HEK293T (cell line): Measurements from ENCODE around the gene NRXN2.

Source experiments
- CTCF ChIA-PET: fragments of 350-600 bp; formaldehyde crosslinking; extraction: SDS; loops from one replicate; lab custom pipeline; 2021; ENCODE audit warnings: antibody characterized with exemption, inconsistent platforms; lab: Yijun Ruan, JAX
- POLR2A ChIA-PET: fragments of 350-600 bp; formaldehyde crosslinking; extraction: SDS; loops from one replicate; lab custom pipeline; 2020; ENCODE audit warnings: antibody characterized with exemption, inconsistent platforms; lab: Yijun Ruan, JAX
- DNase-seq: peaks from one replicate; pipeline ENCODE4 v3.0.0; 2012; ENCODE audit warnings: mixed read lengths; ENCODE audit errors: extremely low spot score
- ARNT ChIP-seq: fragments of 450-650 bp; IDR thresholded peaks from 2 replicates; pipeline ENCODE4 v1.6.1; 2017; ENCODE audit warnings: mild to moderate bottlenecking
- BHLHE40 ChIP-seq: fragments of 450-650 bp; IDR thresholded peaks from 2 replicates; pipeline ENCODE4 v1.6.1; 2016; ENCODE audit warnings: mild to moderate bottlenecking, moderate library complexity, borderline replicate concordance
- ELF4 ChIP-seq: fragments of 450-650 bp; IDR thresholded peaks from 2 replicates; pipeline ENCODE4 v1.6.1; 2017; ENCODE audit warnings: antibody characterized with exemption
- FOXA1 ChIP-seq: fragments of 450-650 bp; IDR thresholded peaks from 2 replicates; pipeline ENCODE4 v1.6.1; 2016; ENCODE audit warnings: mild to moderate bottlenecking
- FOXK2 ChIP-seq: fragments of 450-650 bp; IDR thresholded peaks from 2 replicates; pipeline ENCODE4 v1.6.1; 2016; ENCODE audit warnings: mild to moderate bottlenecking
- FOXM1 ChIP-seq: fragments of 450-650 bp; IDR thresholded peaks from 2 replicates; pipeline ENCODE4 v1.6.1; 2017; ENCODE audit warnings: mild to moderate bottlenecking, borderline replicate concordance
- HDGF ChIP-seq: fragments of 450-650 bp; IDR thresholded peaks from 2 replicates; pipeline ENCODE4 v1.6.1; 2017; ENCODE audit warnings: antibody characterized with exemption, borderline replicate concordance
- L3MBTL2 ChIP-seq: fragments of 450-650 bp; conservative IDR thresholded peaks from 2 replicates; pipeline ENCODE4 v1.6.1; 2016; ENCODE audit warnings: mild to moderate bottlenecking
- LEF1 ChIP-seq: fragments of 450-650 bp; IDR thresholded peaks from 2 replicates; pipeline ENCODE4 v1.6.1; 2017; ENCODE audit warnings: mild to moderate bottlenecking, borderline replicate concordance
- NFRKB ChIP-seq: fragments of 450-650 bp; IDR thresholded peaks from 2 replicates; pipeline ENCODE4 v1.6.1; 2016; ENCODE audit warnings: mild to moderate bottlenecking, moderate library complexity
- SP1 ChIP-seq: fragments of 450-650 bp; IDR thresholded peaks from 2 replicates; pipeline ENCODE4 v1.6.1; 2017
- SUZ12 ChIP-seq: fragments of 450-650 bp; IDR thresholded peaks from 2 replicates; pipeline ENCODE4 v1.6.1; 2016; ENCODE audit warnings: mild to moderate bottlenecking
- TARDBP ChIP-seq: fragments of 450-650 bp; IDR thresholded peaks from 2 replicates; pipeline ENCODE4 v1.6.1; 2016
- ZNF384 ChIP-seq: fragments of 450-650 bp; IDR thresholded peaks from 2 replicates; pipeline ENCODE4 v1.6.1; 2016
- TF ChIP-seq, protein P1 (sequence below): fragments of 450-650 bp; IDR thresholded peaks from 2 replicates; pipeline ENCODE4 v1.6.1; 2016

Gene NRXN2

DNA sequence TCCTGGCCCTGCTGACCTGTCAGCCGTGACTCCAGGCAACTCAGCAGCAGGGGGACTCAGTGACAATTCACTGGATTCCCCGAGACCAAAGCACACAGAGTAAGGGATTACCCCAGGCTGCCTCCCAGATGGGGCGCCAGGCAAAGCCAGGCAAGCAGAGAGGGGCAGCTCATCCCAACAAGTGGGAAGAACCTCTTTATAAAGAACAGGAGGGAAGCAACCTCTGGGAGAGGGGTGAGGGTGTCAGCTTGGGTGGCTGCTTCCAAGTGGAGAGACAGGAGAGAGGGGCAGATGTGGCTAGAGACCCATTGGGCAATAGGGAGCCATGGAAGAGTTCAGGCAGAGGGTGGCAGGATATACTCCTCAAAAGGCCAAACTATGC lies 130.8 kb downstream of the NRXN2 start:
- POLR2A ChIA-PET = no interaction called here
- no peak for DNase-seq
- TF ChIP-seq TARDBP = no peak
- CTCF ChIA-PET = no interaction called here

GRCh38 chr11:64591257-64592233 lies 131.5 kb downstream of the NRXN2 start:
- CTCF ChIA-PET = no interaction called here
- POLR2A ChIA-PET = no interaction called here
- TF ChIP-seq ARNT = no peak
- TF ChIP-seq NFRKB = no peak
- no peak for TF ChIP-seq HDGF
- no peak for TF ChIP-seq BHLHE40
- no peak for TF ChIP-seq L3MBTL2
- no peak for TF ChIP-seq SP1
- no peak for TF ChIP-seq LEF1
- DNase-seq = no peak

GRCh38 chr11:64590763-64591221 lies 132.2 kb downstream of the NRXN2 start, which contains the start of gene SLC22A12:
SLC22A12 (plus strand) TSS chr11:64591220; CDS start chr11:64591557, 337 bp downstream.
- TF ChIP-seq TARDBP (no peak), L3MBTL2 (no peak), HDGF (no peak)
- TF ChIP-seq, protein P1, sequence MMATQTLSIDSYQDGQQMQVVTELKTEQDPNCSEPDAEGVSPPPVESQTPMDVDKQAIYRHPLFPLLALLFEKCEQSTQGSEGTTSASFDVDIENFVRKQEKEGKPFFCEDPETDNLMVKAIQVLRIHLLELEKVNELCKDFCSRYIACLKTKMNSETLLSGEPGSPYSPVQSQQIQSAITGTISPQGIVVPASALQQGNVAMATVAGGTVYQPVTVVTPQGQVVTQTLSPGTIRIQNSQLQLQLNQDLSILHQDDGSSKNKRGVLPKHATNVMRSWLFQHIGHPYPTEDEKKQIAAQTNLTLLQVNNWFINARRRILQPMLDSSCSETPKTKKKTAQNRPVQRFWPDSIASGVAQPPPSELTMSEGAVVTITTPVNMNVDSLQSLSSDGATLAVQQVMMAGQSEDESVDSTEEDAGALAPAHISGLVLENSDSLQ = no peak
- no peak for DNase-seq
- ChIA-PET POLR2A (no interaction called here), CTCF (no interaction called here)

DNA sequence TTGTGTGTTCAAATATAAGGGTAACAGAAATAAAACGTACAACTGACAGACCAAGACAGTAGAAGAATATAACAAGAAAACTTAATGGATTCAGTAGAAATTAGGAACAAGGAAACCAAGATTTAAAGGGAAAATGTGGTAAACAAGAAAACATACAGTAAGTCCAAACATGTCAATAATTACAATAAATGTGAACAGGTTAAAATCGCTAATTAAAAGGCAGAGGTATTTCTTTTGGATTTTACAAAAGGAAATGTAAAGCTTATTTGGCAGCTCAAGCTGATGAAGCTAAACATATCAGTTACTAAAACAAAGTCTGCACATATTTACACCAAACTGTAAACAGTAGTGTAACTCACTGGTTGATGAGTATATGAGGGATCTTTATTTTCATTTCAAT lies 134.3 kb downstream of the NRXN2 start:
- CTCF ChIA-PET = no interaction called here
- TF ChIP-seq NFRKB (no peak), FOXM1 (no peak), SP1 (no peak), FOXK2 (no peak), L3MBTL2 (no peak), FOXA1 (no peak), ELF4 (no peak), ARNT (no peak), SUZ12 (no peak), BHLHE40 (no peak), LEF1 (no peak), HDGF (no peak), TARDBP (no peak)
- TF ChIP-seq, protein P1 = no peak
- DNase-seq = no peak
- POLR2A ChIA-PET = interaction anchor here (1.7 kb wide), 1 partner anchor 23 kb away, joined by 3 read pairs; no protein-coding TSS in a partner anchor

- ChIA-PET POLR2A (no interaction called here), CTCF (no interaction called here)
- no peak for TF ChIP-seq FOXA1
- no peak for TF ChIP-seq LEF1
- TF ChIP-seq HDGF = no peak
- no peak for DNase-seq
These were observed 136.6 kb downstream of the NRXN2 start for GRCh38 chr11:64586366-64586765.

DNA sequence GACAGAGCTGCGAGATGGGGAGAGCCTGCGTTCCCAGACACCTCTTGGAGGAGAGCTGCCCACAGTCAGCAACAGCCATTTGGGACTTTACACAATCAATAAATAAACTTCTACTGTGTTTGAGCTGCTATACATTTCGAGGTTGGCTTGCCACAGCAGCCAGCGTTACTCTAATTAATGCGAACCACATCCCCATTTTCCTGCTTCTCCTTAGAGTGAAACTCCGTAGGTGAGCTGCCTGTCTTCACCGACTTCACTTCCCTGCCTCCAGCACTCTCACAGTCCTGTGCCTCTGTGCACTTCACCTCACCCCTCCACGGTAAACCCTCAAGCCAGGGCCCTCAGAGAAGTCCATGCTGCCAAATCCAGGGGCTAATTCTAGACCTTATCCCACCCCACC lies 137.8 kb downstream of the NRXN2 start:
- CTCF ChIA-PET = no interaction called here
- DNase-seq = no peak
- POLR2A ChIA-PET = no interaction called here
- TF ChIP-seq ELF4 = no peak
- TF ChIP-seq LEF1 = no peak
- TF ChIP-seq TARDBP = no peak
- TF ChIP-seq ZNF384 = no peak
- no peak for TF ChIP-seq ARNT
- TF ChIP-seq NFRKB = no peak
- TF ChIP-seq L3MBTL2 = no peak
- TF ChIP-seq HDGF = no peak
- TF ChIP-seq FOXA1 = no peak
- TF ChIP-seq SP1 = no peak
- no peak for TF ChIP-seq FOXK2
- TF ChIP-seq SUZ12 = no peak
- TF ChIP-seq BHLHE40 = no peak
